HG03571 (cell line): Measurements from ENCODE around the gene DNAJB13.
"Not testable (repeated sequence)": the region's sequence is repeated elsewhere in the genome, so short reads cannot be mapped to it uniquely, and the experiment has no call there.

Source experiments
- ATAC-seq: cut with Tn5 transposase; IDR thresholded peaks from one replicate; pipeline ENCODE4 v1.9.1; 2021; ENCODE audit not compliant: unreplicated experiment

Gene DNAJB13

GRCh38 chr11:73950869-73951710 is at the start of gene DNAJB13:
DNAJB13 (plus strand) TSS chr11:73951026; CDS start chr11:73951070, 44 bp downstream.
- ATAC-seq = peak; percentile 84

DNA sequence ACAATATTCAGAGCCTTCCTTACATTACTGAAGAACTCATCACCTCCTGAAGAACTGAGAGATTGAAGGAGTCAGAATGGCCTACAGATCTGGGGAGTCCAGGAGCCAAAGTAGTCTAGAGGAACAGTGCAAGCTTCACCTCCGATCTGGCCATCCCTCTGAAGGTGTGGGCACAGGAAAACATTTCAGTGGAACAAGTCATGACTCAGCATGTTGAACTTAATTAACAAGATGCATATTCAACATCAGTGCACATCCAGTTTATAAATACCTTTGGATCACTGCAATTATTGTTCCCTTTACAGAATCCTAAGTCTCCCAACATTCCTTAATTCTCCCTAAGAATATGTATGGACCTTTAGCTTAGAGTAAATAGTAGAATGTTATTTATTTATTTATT is 48.5 kb upstream of the DNAJB13 start:
- ATAC-seq = no peak

DNA sequence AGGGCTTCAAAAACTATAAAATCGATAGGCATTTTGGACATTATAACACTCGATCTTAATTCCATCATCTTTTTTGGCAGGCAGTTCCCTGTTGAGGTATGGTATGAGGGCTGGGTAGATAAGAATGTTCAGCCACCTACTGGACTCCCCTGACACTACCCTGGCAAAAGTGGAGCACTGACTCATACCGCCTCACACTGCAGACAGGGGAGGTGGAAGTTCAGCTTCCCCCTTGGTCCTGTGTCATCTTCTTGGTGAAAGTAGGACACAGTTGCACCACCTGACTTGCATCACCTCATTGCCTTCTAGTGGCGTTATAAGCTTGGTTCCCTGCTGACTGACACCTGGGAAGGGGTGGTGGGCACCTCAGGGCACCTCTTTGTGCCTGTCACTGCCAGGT is 43.6 kb upstream of the DNAJB13 start:
- no peak for ATAC-seq

DNA sequence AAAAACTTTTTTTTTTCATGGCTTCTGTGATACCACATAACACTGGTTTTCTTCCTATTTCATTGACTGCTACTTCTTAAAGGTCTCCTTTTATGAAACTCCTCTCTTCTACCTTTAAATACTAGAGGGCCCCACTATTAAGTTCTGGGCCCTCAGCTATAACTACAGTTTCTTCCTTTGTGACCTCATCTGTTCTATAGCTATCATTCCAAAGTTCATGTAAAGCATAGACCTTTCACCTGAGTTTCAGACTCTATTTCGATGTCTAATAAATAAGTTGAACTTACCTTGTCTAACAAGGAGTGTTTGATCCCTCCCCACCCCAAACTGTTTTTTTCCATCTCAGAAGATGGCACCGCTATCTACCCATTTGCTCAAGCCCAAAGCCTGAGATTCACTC is 38.8 kb upstream of the DNAJB13 start:
- ATAC-seq = no peak

GRCh38 chr11:73913472-73913871 is 37.4 kb upstream of the DNAJB13 start:
- no peak for ATAC-seq

DNA sequence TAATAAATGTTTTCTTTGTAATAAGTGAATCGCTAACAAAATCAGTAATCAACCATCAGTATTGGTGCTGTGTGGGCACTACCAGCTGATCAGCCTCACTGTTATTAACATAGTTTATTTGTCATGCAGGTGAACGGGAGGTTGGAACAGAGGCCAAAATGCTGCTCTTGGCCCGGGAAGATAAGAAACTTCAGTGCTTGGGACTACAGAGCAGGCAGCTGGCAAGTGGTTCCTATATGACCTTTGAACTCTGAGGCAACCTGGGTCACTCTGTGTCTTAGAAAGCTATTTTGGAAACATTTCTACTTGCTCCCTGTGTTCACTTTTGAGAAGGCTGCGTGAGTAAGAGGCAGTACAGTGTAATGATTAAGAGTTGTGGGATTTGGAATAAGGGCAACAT is 36.5 kb upstream of the DNAJB13 start:
- ATAC-seq = no peak

GRCh38 chr11:73916435-73916834 is 34.4 kb upstream of the DNAJB13 start:
- no peak for ATAC-seq

DNA sequence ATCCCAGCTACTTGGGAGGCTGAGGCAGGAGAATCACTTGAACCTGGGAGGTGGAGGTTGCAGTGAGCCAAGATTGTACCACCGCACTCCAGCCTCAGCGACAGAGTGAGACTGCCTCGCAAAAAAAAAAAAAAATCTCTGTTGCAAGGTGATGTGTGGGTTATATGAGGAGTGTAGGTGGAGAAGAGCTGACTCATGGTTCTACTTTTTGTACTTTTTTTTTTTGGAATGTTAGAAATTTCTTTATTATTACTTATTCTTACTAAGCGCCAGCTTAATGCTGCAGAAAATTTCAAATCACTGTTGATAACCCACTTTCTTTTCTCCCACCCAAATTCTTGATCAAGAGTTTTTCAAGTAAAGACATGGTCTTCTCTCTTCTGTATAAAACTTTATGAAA is 29.6 kb upstream of the DNAJB13 start:
- no peak for ATAC-seq

GRCh38 chr11:73929388-73929787 is 21.4 kb upstream of the DNAJB13 start:
- no peak for ATAC-seq

- ATAC-seq = no peak
Observed at GRCh38 chr11:73931039-73931645, 19.7 kb upstream of the DNAJB13 start.

GRCh38 chr11:73931951-73932350 is 18.9 kb upstream of the DNAJB13 start:
- ATAC-seq = no peak

- no peak for ATAC-seq
Observed at GRCh38 chr11:73932781-73933180, 18.0 kb upstream of the DNAJB13 start.

DNA sequence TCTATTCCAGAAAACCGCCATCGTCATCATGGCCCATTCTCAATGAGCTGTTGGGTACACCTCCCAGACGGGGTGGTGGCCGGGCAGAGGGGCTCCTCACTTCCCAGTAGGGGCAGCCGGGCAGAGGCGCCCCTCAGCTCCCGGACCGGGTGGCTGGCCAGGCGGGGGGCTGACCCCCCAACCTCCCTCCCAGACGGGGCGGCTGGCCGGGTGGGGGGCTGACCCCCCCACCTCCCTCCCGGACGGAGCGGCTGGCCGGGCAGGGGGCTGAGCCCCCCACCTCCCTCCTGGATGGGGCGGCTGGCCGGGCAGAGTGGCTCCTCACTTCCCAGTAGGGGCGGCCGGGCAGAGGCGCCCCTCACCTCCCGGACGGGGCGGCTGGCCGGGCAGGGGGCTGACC is 14.8 kb upstream of the DNAJB13 start:
- ATAC-seq = not testable (repeated sequence)

GRCh38 chr11:73939096-73939495 is 11.7 kb upstream of the DNAJB13 start:
- no peak for ATAC-seq

DNA sequence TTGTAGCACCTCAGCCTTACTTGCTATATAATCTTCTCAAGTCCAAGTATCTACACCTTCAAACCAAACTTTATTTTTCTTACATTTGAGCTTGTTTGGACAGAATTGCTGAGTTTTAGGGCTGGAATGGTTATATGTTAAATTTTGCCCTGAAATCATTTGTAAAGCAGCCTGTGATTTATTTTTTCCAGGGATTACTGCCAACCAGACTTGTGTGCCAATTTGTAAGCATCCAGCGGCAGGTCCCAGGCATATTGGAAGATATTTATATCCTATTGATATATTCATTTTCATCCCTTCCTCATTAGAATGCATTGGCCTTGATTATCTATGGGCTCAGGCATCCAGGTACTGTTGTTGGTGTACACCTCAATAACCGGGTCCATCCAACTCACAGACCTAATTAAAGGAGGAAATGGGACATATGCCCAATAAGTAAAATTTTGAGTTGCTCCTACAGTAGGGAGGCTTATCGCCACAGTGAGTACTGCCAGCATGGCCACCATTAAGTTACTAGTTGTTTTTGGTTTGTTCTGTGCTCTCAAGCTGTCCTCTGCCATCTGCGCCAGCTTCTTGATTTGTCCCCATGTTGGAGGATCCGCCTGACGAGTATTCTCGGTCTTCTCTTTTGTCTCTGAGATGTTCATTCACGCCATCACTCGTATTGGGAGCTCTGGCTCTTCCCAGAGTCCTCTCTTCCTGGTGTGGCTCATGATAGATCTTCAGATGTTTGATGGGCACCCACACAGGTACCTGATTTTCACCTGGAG is 9.8 kb upstream of the DNAJB13 start:
- ATAC-seq = no peak

DNA sequence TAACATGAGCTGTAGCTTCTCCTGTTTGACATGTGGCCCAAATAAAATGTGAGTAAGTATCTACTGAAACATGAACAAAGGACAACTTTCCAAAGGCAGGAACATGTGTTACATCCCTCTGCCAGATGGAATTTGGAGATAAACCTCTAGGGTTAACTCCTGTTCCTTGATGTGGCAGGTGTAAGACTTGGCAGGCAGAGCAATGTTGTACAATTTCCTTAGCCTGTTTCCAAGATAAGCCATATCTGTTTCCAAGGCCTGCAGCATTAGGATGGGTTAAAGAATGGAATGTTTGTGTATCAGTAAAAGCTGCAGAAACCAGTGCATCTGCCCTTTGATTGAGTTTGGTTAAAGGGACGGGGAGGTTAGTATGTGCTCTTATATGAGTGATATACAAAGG is 8.8 kb upstream of the DNAJB13 start:
- ATAC-seq = no peak

GRCh38 chr11:73944085-73944484 is 6.7 kb upstream of the DNAJB13 start:
- ATAC-seq = no peak

DNA sequence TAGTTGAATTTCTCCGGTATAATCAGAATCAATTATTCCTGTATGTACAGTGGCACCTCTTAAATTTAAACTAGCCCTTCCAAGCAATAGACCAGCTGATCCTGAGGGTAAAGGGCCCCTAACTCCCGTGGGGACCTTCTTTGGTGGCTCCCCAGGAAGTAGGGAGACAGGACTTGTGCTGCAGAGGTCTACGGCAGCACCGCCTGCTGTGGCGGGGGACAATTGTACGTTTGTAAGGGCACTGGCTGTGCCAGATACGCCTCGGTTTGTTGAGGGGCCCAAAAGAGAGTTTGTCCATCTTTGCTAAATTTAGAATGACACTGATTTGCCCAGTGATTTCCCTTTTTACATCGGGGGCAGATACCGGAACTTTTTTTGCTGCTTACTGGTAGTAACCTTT is 5.9 kb upstream of the DNAJB13 start:
- no peak for ATAC-seq

DNA sequence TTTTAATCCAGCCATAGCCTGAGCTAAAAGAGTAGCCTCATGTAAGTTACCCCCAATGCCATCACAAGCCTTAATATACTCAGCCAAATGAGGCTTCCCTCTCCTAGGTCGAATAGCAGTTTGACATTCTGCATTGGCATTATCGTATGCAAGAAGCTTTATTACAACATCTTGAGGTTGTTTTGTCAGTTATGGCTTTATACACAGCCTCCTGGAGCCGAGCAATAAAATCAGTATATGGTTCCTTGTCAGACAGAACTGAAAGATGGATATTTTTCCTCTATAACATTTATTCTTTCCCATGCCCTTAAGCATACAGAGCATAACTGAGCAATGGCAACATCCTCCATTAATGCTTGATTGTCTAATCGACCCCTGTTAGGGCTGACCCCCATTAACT is 5.4 kb upstream of the DNAJB13 start:
- ATAC-seq = no peak

- no peak for ATAC-seq
Observed at GRCh38 chr11:73946798-73947458, 3.9 kb upstream of the DNAJB13 start.

- no peak for ATAC-seq
Observed at GRCh38 chr11:73949246-73949645, 1.6 kb upstream of the DNAJB13 start.
